ENCODE data around the gene STRADB. TPM values are rescaled to one million over a fixed set of nuclear protein-coding genes. Genes with fewer than 3 reads are reported as not detected.

The STRADB gene
- total RNA-seq, 1 experiment from 2014 or later = 40.5 TPM

DNA sequence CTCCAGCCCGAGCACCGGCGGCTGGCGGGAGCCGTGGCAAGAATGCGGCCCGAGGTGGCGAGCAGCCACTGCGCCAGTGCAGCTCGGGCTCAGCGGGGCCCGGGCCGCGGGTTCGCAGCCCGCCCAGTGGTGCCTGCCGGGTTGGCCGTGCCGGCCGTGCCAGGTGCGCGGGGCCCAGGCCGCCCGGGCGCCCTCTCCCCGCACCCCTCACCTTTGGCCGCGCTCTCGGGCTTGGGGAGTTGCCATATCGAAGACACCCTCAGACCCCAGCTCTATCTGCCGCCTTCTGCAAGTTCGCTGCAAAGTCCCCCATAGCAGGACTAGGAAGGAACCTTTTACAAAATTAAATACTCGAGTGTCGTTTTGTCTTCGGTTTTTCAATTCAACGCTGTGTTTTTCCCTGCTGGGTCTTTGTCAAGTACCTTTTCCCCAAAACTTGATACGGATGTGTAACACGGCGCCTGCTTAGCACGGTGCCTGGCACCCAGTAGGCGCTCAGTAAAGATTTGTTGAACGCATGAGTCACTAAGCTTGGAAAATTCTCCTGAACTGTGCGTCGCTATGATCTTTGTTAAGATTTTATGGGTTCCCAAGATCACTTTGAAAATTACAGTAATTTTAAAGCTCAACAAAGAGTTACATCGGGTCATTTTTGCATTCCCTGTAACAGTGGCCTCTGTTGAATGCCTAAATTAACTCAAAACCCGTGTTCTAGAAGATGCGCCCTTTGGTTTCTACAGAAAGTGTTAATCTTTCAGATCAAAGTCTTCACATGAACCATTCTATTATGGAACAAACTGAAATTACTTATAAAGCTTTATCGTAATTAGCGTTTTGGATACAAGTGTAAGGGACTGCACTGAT is 750 bp downstream of the STRADB start:
- no CpG with 5 or more reads among the region's 49 CpGs for WGBS (ENCODE audit: extremely low coverage, insufficient read length, low lambda C conversion rate)
- H2BK12ac ChIP-seq (ENCODE audit: insufficient read length, low read depth, low read length) = no peak overlapping the region
- no peaks in the 10 kb centered on the region for H3K9me3 Mint-ChIP-seq
- no peak overlapping the region for H2BK5ac ChIP-seq (ENCODE audit: insufficient read length, low read length)
- no peaks in the 10 kb centered on the region for H3K9me3 ChIP-seq (ENCODE audit: control insufficient read depth, low read depth, low read length)
- peak overlapping the region; percentile 99 for H3K4me2 ChIP-seq (ENCODE audit: insufficient read depth, insufficient read length, low read length)
- H3K27me3 Mint-ChIP-seq (ENCODE audit: low read depth) = no peaks in the 10 kb centered on the region; the same call in none of the 2 replicates
- no peak overlapping the region for H3K23ac ChIP-seq (ENCODE audit: insufficient read length, low read depth, low read length)
- H2AFZ ChIP-seq (ENCODE audit: low read length) = peak overlapping the region; percentile 78
- H3K9ac ChIP-seq (ENCODE audit: extremely low read depth, insufficient read length, low read length) = peak overlapping the region; percentile 82
- no peak overlapping the region for H3K56ac ChIP-seq (ENCODE audit: insufficient read length, low read depth, low read length)
- H3K4me1 ChIP-seq (ENCODE audit: insufficient read depth, low read length) = no peaks in the 10 kb centered on the region; the same call in 1 of the 2 replicates
- H3K27ac Mint-ChIP-seq = peak overlapping the region; percentile 80 to 94 (median 85); a peak in 6 of 7 replicates
- no peak overlapping the region for H4K8ac ChIP-seq (replicated peaks; ENCODE audit: insufficient read length, low read depth, low read length)
- H3K4ac ChIP-seq (ENCODE audit: low read depth, low read length) = no peak overlapping the region
- no peak overlapping the region for H2BK120ac ChIP-seq (ENCODE audit: low read depth, low read length, poor library complexity, severe bottlenecking)
- 0 out of 7 replicates have a peak, but pooled peaks cover 0 to 2% (median 0%) of the 10 kb centered on the region in 3 experiments for H3K36me3 Mint-ChIP-seq (ENCODE audit: insufficient read depth in 1 of 3, low read depth in 3 of 3)
- no peak overlapping the region for H4K91ac ChIP-seq (ENCODE audit: insufficient read length, low read depth, low read length)
- H3K14ac ChIP-seq (ENCODE audit: insufficient read depth, low read length) = peak overlapping the region; percentile 86
- H4K5ac ChIP-seq (ENCODE audit: insufficient read length, low read depth, low read length) = no peak overlapping the region
- H3K4me3 Mint-ChIP-seq = peak overlapping the region; percentile 77 to 96
- H2AK5ac ChIP-seq (ENCODE audit: insufficient read length, low read length) = no peak overlapping the region
- no peaks in the 10 kb centered on the region for H3K79me2 ChIP-seq (ENCODE audit: insufficient read depth, low read length)
- H2BK20ac ChIP-seq (ENCODE audit: low read depth, low read length, poor library complexity, severe bottlenecking) = no peak overlapping the region
- H3T11ph ChIP-seq (ENCODE audit: low read length) = no peak overlapping the region
- no peak for DNase-seq
- no peak overlapping the region for H3K27ac ChIP-seq (ENCODE audit: insufficient read length, low read depth, low read length)
- no peaks in the 10 kb centered on the region for H3K79me1 ChIP-seq (ENCODE audit: insufficient read depth, low read depth, low read length, poor library complexity, severe bottlenecking)
- no peak overlapping the region for H2BK15ac ChIP-seq (ENCODE audit: low read depth, low read length)
- peak overlapping the region; percentile 67 for H3K18ac ChIP-seq (ENCODE audit: insufficient read length, low read depth, low read length)
- peaks cover 7% of the 10 kb centered on the region for H3K23me2 ChIP-seq (ENCODE audit: insufficient read length, low read depth, low read length, poor library complexity, severe bottlenecking)
- no peaks in the 10 kb centered on the region for H3K27me3 ChIP-seq (ENCODE audit: insufficient read depth, low read length)
- no peak for TF ChIP-seq CTCF (conservative IDR thresholded peaks at IDR 0.05)
- H3K4me1 Mint-ChIP-seq = peaks cover 6 to 16% of the 10 kb centered on the region in 2 experiments
- no peaks in the 10 kb centered on the region for H4K20me1 ChIP-seq (ENCODE audit: control insufficient read depth, insufficient read depth, insufficient read length)

Measured in H9 (cell line).